HEK293 (cell line): ENCODE results near the gene LCNL1.
A peak's percentile ranks its signal among the peaks of the same experiment; 100 is the strongest.

Experiments used
- CTCF ChIA-PET: fragments of 350-600 bp; formaldehyde crosslinking; extraction: SDS; loops from one replicate; lab custom pipeline; 2021; ENCODE audit warnings: antibody characterized with exemption; lab: Yijun Ruan, JAX
- POLR2A ChIA-PET: fragments of 300-600 bp; formaldehyde crosslinking; extraction: SDS; loops from one replicate; lab custom pipeline; 2020; ENCODE audit warnings: antibody characterized with exemption, inconsistent platforms; lab: Yijun Ruan, JAX
- H3K27ac ChIP-seq: fragments of 200-500 bp; sonication (Bioruptor generic); 2 replicates; pipeline ENCODE4 v1.5.1; 2014; ENCODE audit warnings: low read depth, low read length, control low read depth, inconsistent platforms; ENCODE audit errors: extremely low read depth
- H3K36me3 ChIP-seq, 2 experiments: fragments of 200-500 bp in 1 of 2; sonication (Bioruptor generic) in 1 of 2; 1 replicate in 1 of 2; 2 replicates in 1 of 2; pipeline ENCODE4 v1.5.1; 2014 to 2017; ENCODE audit warnings: inconsistent platforms in 2 of 2, low read length in 2 of 2; ENCODE audit not compliant: control insufficient read depth in 2 of 2, insufficient read depth in 1 of 2
- H3K4me1 ChIP-seq: fragments of 200-500 bp; sonication (Bioruptor generic); 2 replicates; pipeline ENCODE4 v1.5.1; 2014; ENCODE audit warnings: mild to moderate bottlenecking, low read length, inconsistent platforms; ENCODE audit not compliant: control insufficient read depth, insufficient read depth
- H3K4me3 ChIP-seq: 2 replicates; pipeline ENCODE4 v1.5.1; 2011; ENCODE audit warnings: low read depth, mild to moderate bottlenecking, control low read depth, low read length, moderate library complexity
- H3K9me3 ChIP-seq: fragments of 200-500 bp; sonication (Bioruptor generic); 2 replicates; pipeline ENCODE4 v1.5.1; 2014; ENCODE audit warnings: low read depth, low read length, inconsistent platforms; ENCODE audit not compliant: control insufficient read depth, insufficient read depth
- EGR2 ChIP-seq: fragments of 450-650 bp; formaldehyde crosslinking; IDR thresholded peaks from 2 replicates; pipeline ENCODE4 v1.5.1; 2016; ENCODE audit warnings: low read depth, missing biosample characterization, missing genetic modification characterization
- GLI4 ChIP-seq: fragments of 450-650 bp; formaldehyde crosslinking; IDR thresholded peaks from 2 replicates; pipeline ENCODE4 v1.5.1; 2016; ENCODE audit warnings: missing biosample characterization, missing genetic modification characterization
- KLF16 ChIP-seq: fragments of 450-650 bp; formaldehyde crosslinking; IDR thresholded peaks from 2 replicates; pipeline ENCODE4 v1.5.1; 2017; ENCODE audit warnings: missing biosample characterization, missing genetic modification characterization
- KLF17 ChIP-seq: fragments of 450-650 bp; formaldehyde crosslinking; IDR thresholded peaks from 2 replicates; pipeline ENCODE4 v1.5.1; 2016; ENCODE audit warnings: missing biosample characterization, missing genetic modification characterization
- KLF7 ChIP-seq: fragments of 450-650 bp; formaldehyde crosslinking; IDR thresholded peaks from 2 replicates; pipeline ENCODE4 v1.5.1; 2016; ENCODE audit warnings: missing biosample characterization, missing genetic modification characterization, borderline replicate concordance
- MZF1 ChIP-seq: fragments of 450-650 bp; formaldehyde crosslinking; IDR thresholded peaks from 2 replicates; pipeline ENCODE4 v1.5.1; 2017; ENCODE audit warnings: missing biosample characterization, missing genetic modification characterization, borderline replicate concordance
- REST ChIP-seq: fragments of 450-650 bp; formaldehyde crosslinking; IDR thresholded peaks from 2 replicates; pipeline ENCODE4 v1.5.1; 2016; ENCODE audit warnings: missing biosample characterization, missing genetic modification characterization
- ZBTB21 ChIP-seq: fragments of 450-650 bp; formaldehyde crosslinking; IDR thresholded peaks from 2 replicates; pipeline ENCODE4 v1.5.1; 2017; ENCODE audit warnings: missing biosample characterization, missing genetic modification characterization
- ZBTB48 ChIP-seq: fragments of 450-650 bp; formaldehyde crosslinking; IDR thresholded peaks from 2 replicates; pipeline ENCODE4 v1.5.1; 2016; ENCODE audit warnings: missing biosample characterization, missing genetic modification characterization
- ZBTB49 ChIP-seq: fragments of 450-650 bp; formaldehyde crosslinking; IDR thresholded peaks from 2 replicates; pipeline ENCODE4 v1.5.1; 2016; ENCODE audit warnings: missing biosample characterization, missing genetic modification characterization, low read depth
- ZBTB8A ChIP-seq: fragments of 450-650 bp; formaldehyde crosslinking; IDR thresholded peaks from 2 replicates; pipeline ENCODE4 v1.5.1; 2016; ENCODE audit warnings: missing biosample characterization, missing genetic modification characterization
- ZNF10 ChIP-seq: fragments of 450-650 bp; formaldehyde crosslinking; IDR thresholded peaks from 2 replicates; pipeline ENCODE4 v1.5.1; 2017; ENCODE audit warnings: missing biosample characterization, missing genetic modification characterization
- ZNF146 ChIP-seq: fragments of 450-650 bp; formaldehyde crosslinking; IDR thresholded peaks from 2 replicates; pipeline ENCODE4 v1.5.1; 2016; ENCODE audit warnings: missing biosample characterization, missing genetic modification characterization
- ZNF280C ChIP-seq: fragments of 450-650 bp; formaldehyde crosslinking; IDR thresholded peaks from 2 replicates; pipeline ENCODE4 v1.5.1; 2016; ENCODE audit warnings: missing biosample characterization, missing genetic modification characterization
- ZNF302 ChIP-seq: fragments of 450-650 bp; formaldehyde crosslinking; IDR thresholded peaks from 2 replicates; pipeline ENCODE4 v1.5.1; 2016; ENCODE audit warnings: missing biosample characterization, missing genetic modification characterization, low read depth
- ZNF335 ChIP-seq: fragments of 450-650 bp; formaldehyde crosslinking; conservative IDR thresholded peaks from 2 replicates; pipeline ENCODE4 v1.5.1; 2016; ENCODE audit warnings: missing biosample characterization, missing genetic modification characterization
- ZNF366 ChIP-seq: fragments of 450-650 bp; formaldehyde crosslinking; conservative IDR thresholded peaks from 2 replicates; pipeline ENCODE4 v1.5.1; 2016; ENCODE audit warnings: missing biosample characterization, missing genetic modification characterization
- ZNF514 ChIP-seq: fragments of 450-650 bp; formaldehyde crosslinking; IDR thresholded peaks from 2 replicates; pipeline ENCODE4 v1.5.1; 2016; ENCODE audit warnings: missing biosample characterization, missing genetic modification characterization
- ZNF549 ChIP-seq: fragments of 450-650 bp; IDR thresholded peaks from 2 replicates; pipeline ENCODE4 v1.5.1; 2018; ENCODE audit warnings: missing biosample characterization, missing genetic modification characterization, mild to moderate bottlenecking, inconsistent platforms, moderate library complexity
- ZNF571 ChIP-seq: fragments of 450-650 bp; formaldehyde crosslinking; IDR thresholded peaks from 2 replicates; pipeline ENCODE4 v1.5.0; 2017; ENCODE audit warnings: missing biosample characterization, missing genetic modification characterization
- ZNF658 ChIP-seq: fragments of 450-650 bp; formaldehyde crosslinking; IDR thresholded peaks from 2 replicates; pipeline ENCODE4; 2016; ENCODE audit warnings: missing biosample characterization, missing genetic modification characterization
- ZNF677 ChIP-seq: fragments of 450-650 bp; IDR thresholded peaks from 2 replicates; pipeline ENCODE4 v1.5.0; 2018; ENCODE audit warnings: missing biosample characterization, mild to moderate bottlenecking, missing genetic modification characterization, moderate library complexity
- ZNF707 ChIP-seq: fragments of 450-650 bp; formaldehyde crosslinking; IDR thresholded peaks from 2 replicates; pipeline ENCODE4 v1.5.1; 2016; ENCODE audit warnings: missing biosample characterization, missing genetic modification characterization
- ZNF76 ChIP-seq: fragments of 450-650 bp; formaldehyde crosslinking; IDR thresholded peaks from 2 replicates; pipeline ENCODE4; 2016; ENCODE audit warnings: low read depth, missing biosample characterization, missing genetic modification characterization, borderline replicate concordance
- ZNF791 ChIP-seq: fragments of 450-650 bp; formaldehyde crosslinking; IDR thresholded peaks from 2 replicates; pipeline ENCODE4 v1.5.1; 2016; ENCODE audit warnings: missing biosample characterization, missing genetic modification characterization

The LCNL1 gene

GRCh38 chr9:136949239-136949816 lies 33.5 kb upstream of the LCNL1 start:
- Histone ChIP-seq H3K9me3 (no peaks in the 10 kb centered on the region), H3K36me3 (no peaks in the 10 kb centered on the region), H3K4me1 (no peaks in the 10 kb centered on the region; the same call in 1 of the 2 replicates), H3K4me3 (peak overlapping the region; percentile 55), H3K27ac (peak overlapping the region; percentile 76)
- CTCF ChIA-PET: interaction anchor here (0.6 to 5.7 kb wide), 9 partner anchors 11 to 156 kb away, joined by 3 to 119 read pairs (median 5); partner anchors contain the start of genes CLIC3 and FUT7
- POLR2A ChIA-PET: interaction anchor here (0.5 to 4.9 kb wide), 6 partner anchors 44 to 223 kb away, joined by 3 to 24 read pairs (median 3); partner anchors contain the start of genes ABCA2, CLIC3 and PAXX
- TF ChIP-seq ZNF571 (tag by site-specific recombination) (no peak), ZNF10 (tag by site-specific recombination) (no peak), ZBTB49 (tag by site-specific recombination) (no peak), GLI4 (tag by site-specific recombination) (no peak), ZNF791 (tag by site-specific recombination) (no peak), ZBTB21 (peak; percentile 26; the same call in 1 of the 2 replicates), ZNF280C (no peak), REST (peak; percentile 33; the same call in 1 of the 2 replicates), KLF7 (tag by site-specific recombination) (peak; percentile 51; the same call in 1 of the 2 replicates), ZNF707 (tag by site-specific recombination) (no peak), ZBTB48 (tag by site-specific recombination) (peak; percentile 30; the same call in 1 of the 2 replicates), KLF17 (tag by site-specific recombination) (peak; percentile 38; the same call in 1 of the 2 replicates), ZNF146 (tag by site-specific recombination) (no peak), KLF16 (tag by site-specific recombination) (0 out of 2 replicates have a peak, but pooled peaks have one; percentile 49), ZNF76 (tag by site-specific recombination) (0 out of 2 replicates have a peak, but pooled peaks have one; percentile 18), ZNF335 (tag by site-specific recombination) (peak; percentile 83), ZNF514 (no peak), MZF1 (tag by site-specific recombination) (no peak), ZNF549 (no peak), EGR2 (tag by site-specific recombination) (peak; percentile 43), ZNF677 (no peak), ZNF366 (tag by site-specific recombination) (peak; percentile 70), ZBTB8A (tag by site-specific recombination) (no peak), ZNF658 (tag by site-specific recombination) (no peak), ZNF302 (no peak)
